ENCODE measurements around the gene MMP7. TPM values are rescaled to one million over a fixed set of nuclear protein-coding genes. Genes with fewer than 3 reads are reported as not detected.
A peak's percentile ranks its signal among the peaks of the same experiment; 100 is the strongest.

MMP7 gene
- total RNA-seq, 1 experiment from 2014 or later: not detected

GRCh38 chr11:102518296-102519094, 12.1 kb downstream of the MMP7 start:
- no CpG with 5 or more reads among the region's 3 CpGs for WGBS (ENCODE audit: extremely low coverage, insufficient read length, low lambda C conversion rate)

More at GRCh38 chr11:102518296-102519094, 12.1 kb downstream of the MMP7 start:
- no peak overlapping the region for H3K18ac ChIP-seq (ENCODE audit: insufficient read length, low read depth, low read length)
- peak; percentile 62 for TF ChIP-seq CTCF (conservative IDR thresholded peaks at IDR 0.05)
- H4K8ac ChIP-seq (replicated peaks; ENCODE audit: insufficient read length, low read depth, low read length): no peak overlapping the region
- Mint-ChIP-seq H3K9me3 (no peaks in the 10 kb centered on the region; a peak in 1 of 5 replicates), H3K4me3 (no peak overlapping the region), H3K27me3 (ENCODE audit: low read depth) (no peaks in the 10 kb centered on the region; the same call in 1 of the 2 replicates), H3K36me3 (ENCODE audit: insufficient read depth in 1 of 3, low read depth in 3 of 3) (no peaks in the 10 kb centered on the region), H3K27ac (no peak overlapping the region), H3K4me1 (no peaks in the 10 kb centered on the region)
- no peak overlapping the region for H3K56ac ChIP-seq (ENCODE audit: insufficient read length, low read depth, low read length)
- no peak overlapping the region for H3T11ph ChIP-seq (ENCODE audit: low read length)
- no peaks in the 10 kb centered on the region for H3K23me2 ChIP-seq (ENCODE audit: insufficient read length, low read depth, low read length, poor library complexity, severe bottlenecking)
- H2BK20ac ChIP-seq (ENCODE audit: low read depth, low read length, poor library complexity, severe bottlenecking): no peak overlapping the region
- H3K27ac ChIP-seq (ENCODE audit: insufficient read length, low read depth, low read length): no peak overlapping the region
- no peak overlapping the region for H3K14ac ChIP-seq (ENCODE audit: insufficient read depth, low read length)
- DNase-seq: no peak
- no peak overlapping the region for H2AK5ac ChIP-seq (ENCODE audit: insufficient read length, low read length)
- H2BK120ac ChIP-seq (ENCODE audit: low read depth, low read length, poor library complexity, severe bottlenecking): no peak overlapping the region
- no peak overlapping the region for H2BK12ac ChIP-seq (ENCODE audit: insufficient read length, low read depth, low read length)
- H3K4me2 ChIP-seq (ENCODE audit: insufficient read depth, insufficient read length, low read length): no peak overlapping the region
- H2AFZ ChIP-seq (ENCODE audit: low read length): no peak overlapping the region
- H4K91ac ChIP-seq (ENCODE audit: insufficient read length, low read depth, low read length): no peak overlapping the region
- H3K4ac ChIP-seq (ENCODE audit: low read depth, low read length): no peak overlapping the region
- no peaks in the 10 kb centered on the region for H3K79me2 ChIP-seq (ENCODE audit: insufficient read depth, low read length)
- H2BK5ac ChIP-seq (ENCODE audit: insufficient read length, low read length): no peak overlapping the region
- H4K5ac ChIP-seq (ENCODE audit: insufficient read length, low read depth, low read length): no peak overlapping the region
- H3K79me1 ChIP-seq (ENCODE audit: insufficient read depth, low read depth, low read length, poor library complexity, severe bottlenecking): no peaks in the 10 kb centered on the region
- no peaks in the 10 kb centered on the region for H3K9me3 ChIP-seq (ENCODE audit: control insufficient read depth, low read depth, low read length)
- no peaks in the 10 kb centered on the region for H4K20me1 ChIP-seq (ENCODE audit: control insufficient read depth, insufficient read depth, insufficient read length)
- no peak overlapping the region for H3K23ac ChIP-seq (ENCODE audit: insufficient read length, low read depth, low read length)
- no peak overlapping the region for H2BK15ac ChIP-seq (ENCODE audit: low read depth, low read length)
- H3K4me1 ChIP-seq (ENCODE audit: insufficient read depth, low read length): no peaks in the 10 kb centered on the region
- no peak overlapping the region for H3K9ac ChIP-seq (ENCODE audit: extremely low read depth, insufficient read length, low read length)
- H3K27me3 ChIP-seq (ENCODE audit: insufficient read depth, low read length): no peaks in the 10 kb centered on the region
